NOMO-1 treated with dmso at 0.1 percent for 144 hours (cell line): ENCODE data around the gene GSE1.

Experiments
- DNase-seq: peaks from one replicate; lab custom pipeline; 2025; ENCODE audit not compliant: unreplicated experiment; lab: John Stamatoyannopoulos, UW

The GSE1 gene

GRCh38 chr16:85616607-85617321, 3.6 kb downstream of the GSE1 start:
- DNase-seq = peak; percentile 94

DNA sequence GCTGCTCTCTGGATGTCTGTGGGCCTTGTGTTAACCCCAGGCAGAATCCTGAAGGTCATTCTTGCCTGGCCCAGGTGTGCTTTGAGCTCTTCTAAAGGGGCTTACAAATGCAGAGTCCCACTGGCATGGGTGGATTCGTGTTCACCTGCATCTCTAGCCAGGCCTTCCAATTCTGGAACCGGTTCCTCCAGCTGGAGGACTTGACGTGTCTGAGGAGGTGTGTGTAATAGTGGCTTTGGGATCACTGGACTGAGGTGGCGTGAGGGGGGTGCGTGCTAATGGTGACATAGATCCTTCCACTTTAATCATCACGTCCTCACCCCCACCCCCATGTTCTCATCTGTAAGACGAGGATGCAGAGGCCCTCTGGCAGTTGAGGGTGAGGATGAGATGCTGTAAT, 4.8 kb downstream of the GSE1 start:
- no peak for DNase-seq

- DNase-seq = no peak
These were observed 5.4 kb downstream of the GSE1 start for GRCh38 chr16:85618521-85618920.

GRCh38 chr16:85619101-85619891, 6.2 kb downstream of the GSE1 start:
- DNase-seq = no peak

GRCh38 chr16:85620374-85620773, 7.3 kb downstream of the GSE1 start:
- DNase-seq = no peak

GRCh38 chr16:85621698-85622428, 8.7 kb downstream of the GSE1 start:
- DNase-seq = no peak

- DNase-seq = no peak
These were observed 9.6 kb downstream of the GSE1 start for GRCh38 chr16:85622683-85623082.

- DNase-seq = no peak
These were observed 10.1 kb downstream of the GSE1 start for GRCh38 chr16:85623250-85623649.

DNA sequence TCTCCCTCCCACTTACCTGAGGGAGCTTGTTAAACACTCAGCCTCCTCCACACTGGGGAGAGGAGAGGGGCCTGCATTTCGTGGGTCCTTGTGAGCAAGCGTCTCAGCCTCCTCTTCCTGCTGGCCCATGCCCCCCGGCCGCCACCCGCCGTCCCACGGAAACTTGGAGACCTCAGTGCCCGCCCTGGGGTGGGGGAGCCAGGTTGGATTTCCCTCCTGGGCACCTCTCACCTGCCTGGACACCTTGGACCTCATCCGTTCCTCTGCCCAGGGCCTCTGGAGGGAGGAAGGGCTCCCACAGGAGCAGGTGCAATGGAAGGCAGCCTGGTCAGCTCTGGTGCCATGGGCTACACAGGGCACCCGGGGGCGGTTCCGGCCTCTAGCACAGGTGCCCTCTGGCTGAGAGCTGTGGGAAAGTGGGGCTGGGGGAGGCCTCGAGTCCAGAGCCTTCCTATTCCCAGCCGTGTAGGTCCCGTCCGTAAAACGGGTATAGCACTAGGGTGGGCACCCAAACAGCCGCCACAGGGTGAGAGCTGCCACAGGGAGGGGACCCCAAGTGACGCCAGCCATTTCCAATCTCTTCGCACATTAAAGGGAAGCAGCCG, 11.0 kb downstream of the GSE1 start:
- DNase-seq = no peak

GRCh38 chr16:85624646-85625045, 11.5 kb downstream of the GSE1 start:
- no peak for DNase-seq

DNA sequence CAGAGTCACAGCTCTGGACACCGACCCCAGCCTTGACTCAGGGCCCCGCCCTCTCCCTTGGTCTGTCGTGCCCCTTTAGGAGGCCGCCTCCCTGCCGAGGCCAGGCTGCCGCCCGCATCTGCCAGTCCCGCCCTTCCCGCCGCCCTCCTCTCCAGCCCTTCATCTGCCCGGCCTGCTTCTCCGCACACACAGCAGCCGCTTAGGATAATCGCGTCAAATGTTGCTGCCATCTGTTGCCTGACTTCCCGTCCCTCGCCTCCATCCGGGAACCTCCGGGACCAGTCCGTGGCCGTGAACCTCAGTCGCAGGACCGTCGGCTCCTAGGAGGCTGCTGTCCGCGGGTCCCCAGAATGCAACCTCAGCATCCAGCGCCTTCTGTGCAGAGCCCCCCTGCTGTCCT, 11.9 kb downstream of the GSE1 start:
- DNase-seq = no peak

GRCh38 chr16:85625485-85626117, 12.5 kb downstream of the GSE1 start:
- DNase-seq = no peak

- no peak for DNase-seq
These were observed 13.3 kb downstream of the GSE1 start for GRCh38 chr16:85626191-85626981.

- no peak for DNase-seq
These were observed 14.0 kb downstream of the GSE1 start for GRCh38 chr16:85627089-85627488.

DNA sequence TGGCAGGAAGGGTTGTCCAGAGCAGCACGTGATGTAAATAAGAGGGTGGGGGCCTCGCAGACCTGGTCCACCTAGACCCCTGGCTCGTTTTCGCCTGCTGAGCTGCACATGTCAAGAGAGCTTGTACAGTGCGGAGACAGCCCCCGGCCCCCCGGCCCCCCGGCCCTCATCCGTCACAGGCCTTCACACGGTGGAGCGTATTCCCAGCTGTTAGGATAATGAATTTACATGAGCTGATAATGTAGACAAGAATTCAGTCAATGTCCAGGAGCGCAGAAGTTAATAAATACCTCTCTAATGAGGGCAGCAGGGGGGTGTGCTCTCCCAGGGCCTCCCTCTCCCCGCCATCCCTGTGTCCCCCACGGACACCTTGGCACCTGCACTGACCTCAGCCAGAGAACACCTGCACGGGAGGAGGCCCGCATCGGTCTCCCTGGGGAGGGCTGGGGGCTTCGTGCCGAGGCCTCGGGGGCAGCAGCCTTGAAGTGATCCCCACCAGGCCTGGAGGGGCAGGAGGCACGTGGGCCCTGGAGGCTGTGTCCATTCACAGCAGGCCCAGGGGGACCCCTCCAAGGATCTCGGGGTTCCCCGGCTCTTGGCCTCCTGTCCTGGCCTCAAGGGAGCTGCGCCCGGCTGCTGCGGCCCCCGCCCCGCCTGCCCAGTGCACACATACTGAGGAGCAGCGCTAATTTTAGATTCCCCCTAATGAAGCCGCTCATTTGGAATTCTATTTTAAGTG, 14.6 kb downstream of the GSE1 start:
- no peak for DNase-seq

DNA sequence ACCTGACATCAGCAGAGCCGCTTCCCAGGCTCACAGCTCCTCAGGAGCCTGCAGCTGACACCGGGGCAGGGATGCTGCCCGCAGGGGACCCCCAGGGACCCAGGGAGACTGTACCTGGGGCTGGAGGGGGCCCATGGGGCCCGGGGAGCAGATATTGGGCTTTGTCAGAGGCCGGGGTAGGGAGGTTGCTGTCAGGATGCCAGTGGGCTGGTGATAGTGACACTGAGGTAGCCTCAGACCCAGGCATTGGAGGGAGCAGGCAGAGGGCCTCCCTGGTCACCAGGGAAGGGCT, 15.1 kb downstream of the GSE1 start:
- DNase-seq = no peak

DNA sequence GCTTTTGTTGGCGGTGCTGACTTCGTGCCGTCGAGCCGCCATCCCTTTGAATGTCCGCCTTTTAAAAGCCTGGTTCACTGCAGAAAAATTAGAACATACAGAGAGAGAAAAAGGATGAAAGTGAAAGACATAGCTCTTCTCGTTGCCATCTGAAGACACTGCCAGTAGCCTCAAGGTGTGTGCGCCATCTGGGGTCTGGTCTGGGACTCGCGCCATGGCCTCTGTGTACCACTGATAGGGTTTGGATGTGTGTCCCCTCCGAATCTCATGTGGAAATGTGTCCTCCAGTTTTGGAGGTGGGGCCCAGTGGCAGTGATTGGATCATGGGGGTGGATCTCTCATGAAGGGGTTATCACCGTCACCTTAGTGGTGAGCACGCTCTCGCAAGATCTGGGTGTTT, 15.5 kb downstream of the GSE1 start:
- DNase-seq = no peak

DNA sequence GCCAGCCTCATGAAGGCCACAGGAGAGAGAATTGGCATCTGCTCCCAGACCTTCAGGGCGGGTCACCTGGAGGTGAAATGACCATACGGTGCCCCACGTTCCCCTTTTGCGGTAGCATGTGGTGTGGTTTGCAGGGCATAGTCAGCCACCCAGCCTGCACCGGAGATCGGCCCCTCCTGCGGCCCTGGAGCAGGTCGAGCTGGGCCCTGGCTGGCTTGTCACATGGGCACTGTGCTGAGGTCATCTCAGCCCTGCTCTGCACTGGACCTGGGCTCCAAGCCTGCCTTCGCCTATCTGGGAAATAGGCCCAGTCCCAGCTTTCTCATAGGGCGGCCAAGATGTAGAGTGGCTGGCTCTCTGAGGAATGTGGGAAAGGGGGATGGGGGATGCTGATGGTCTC, 16.2 kb downstream of the GSE1 start:
- no peak for DNase-seq

DNA sequence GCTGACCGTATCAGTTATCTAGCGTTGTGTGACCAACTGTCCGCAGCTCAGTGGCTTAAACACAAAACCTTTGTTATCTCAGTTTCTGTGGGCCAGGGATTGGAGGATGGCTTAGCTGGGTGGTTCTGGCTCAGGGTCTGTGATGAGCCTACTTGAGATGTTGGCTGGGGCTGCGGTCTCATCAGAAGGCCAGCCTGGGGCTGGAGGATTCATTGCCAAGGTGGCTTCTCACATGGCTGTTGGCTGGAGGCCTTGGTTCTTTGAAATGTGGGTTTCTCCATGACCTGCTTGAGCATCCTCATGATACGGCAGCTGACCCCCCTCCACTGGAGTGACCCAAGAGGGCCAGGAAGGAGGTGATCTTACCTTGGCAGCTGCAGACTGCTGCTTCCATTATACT, 16.7 kb downstream of the GSE1 start:
- DNase-seq = no peak

DNA sequence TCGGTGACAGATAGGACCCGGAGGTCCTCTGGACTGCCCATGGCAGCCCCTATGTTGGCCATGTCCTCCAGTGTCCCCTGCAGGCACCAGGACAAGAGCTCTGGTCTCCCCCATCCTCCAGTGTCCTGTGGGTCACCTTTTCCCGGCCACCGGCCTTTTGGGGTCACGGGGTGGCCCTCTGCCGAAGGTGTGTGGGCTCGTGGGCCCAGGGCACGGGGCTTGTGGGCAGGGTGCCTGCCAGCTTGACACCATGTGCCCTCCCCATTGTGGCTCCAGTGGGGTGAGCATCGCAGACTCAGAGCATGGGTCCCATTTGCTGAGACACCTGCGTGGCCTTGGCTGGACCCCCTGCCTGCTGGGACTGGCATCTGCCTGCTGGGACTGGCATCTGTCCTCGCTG, 18.1 kb downstream of the GSE1 start:
- no peak for DNase-seq
